GM21717 (cell line): ENCODE measurements around the gene LHFPL2.

Experiments used
- ATAC-seq: cut with Tn5 transposase; IDR thresholded peaks from one replicate; pipeline ENCODE4 v1.9.1; 2021; ENCODE audit warnings: mild to moderate bottlenecking, moderate library complexity; ENCODE audit not compliant: unreplicated experiment

LHFPL2 gene

DNA sequence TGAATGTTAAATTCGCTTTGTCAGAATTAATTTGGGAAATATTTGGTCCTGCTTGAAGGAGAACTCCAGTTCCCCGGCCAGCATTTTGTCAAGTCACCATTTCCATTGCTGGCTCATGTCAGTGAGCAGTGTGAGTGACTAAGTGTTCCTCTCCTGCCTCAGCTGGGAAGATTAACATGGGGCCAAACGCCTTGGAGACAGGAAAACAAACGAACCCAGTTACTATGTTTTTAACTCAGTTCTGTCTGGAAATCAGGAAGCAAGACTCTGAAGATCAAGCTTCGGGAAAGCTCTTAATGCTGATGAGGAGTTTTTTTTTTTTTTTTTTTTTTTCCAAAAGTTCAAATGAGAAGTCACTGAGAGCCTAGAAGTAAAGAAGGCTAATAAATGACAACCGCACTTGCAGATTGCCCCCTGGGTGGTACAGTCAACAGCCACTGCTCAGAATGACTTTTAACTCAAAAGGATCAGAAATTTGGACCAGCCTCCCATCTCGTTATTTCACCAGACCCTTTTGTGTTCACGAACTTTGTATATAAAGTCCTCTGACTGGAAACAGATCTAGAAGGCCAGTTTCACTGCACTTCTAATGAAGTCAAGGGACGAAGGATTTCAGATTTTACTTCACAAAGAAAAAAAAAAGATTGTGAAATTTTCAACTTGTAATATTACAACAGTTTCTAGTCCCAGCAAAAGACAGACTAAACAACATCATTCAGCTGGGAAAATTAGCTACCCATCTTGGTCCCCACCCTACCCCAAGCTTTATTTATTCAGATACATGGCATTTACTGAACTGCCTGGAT lies 121.3 kb downstream of the LHFPL2 start:
- ATAC-seq: no peak

DNA sequence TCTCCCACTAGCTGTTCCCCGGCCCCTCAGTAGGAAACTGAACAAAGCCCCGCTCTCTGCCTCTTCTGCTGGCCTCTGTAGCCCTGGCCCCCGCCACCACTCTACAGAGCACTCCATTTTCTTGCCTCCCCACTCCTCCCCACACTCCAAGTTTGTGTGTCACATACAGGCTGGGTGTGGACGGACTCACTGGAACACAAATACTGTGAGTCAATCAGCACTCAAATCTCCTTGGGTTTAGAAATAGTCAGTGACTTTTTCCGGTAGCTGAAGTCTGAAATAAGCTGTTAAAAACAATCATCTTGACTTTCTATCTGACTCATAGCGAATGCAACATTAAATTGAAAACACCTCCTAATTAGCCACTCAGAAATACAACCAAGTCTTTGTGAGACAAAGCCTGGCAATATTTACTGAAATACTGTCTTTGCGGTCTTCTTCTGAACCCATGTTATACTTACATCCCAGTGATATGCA lies 122.5 kb downstream of the LHFPL2 start:
- no peak for ATAC-seq

DNA sequence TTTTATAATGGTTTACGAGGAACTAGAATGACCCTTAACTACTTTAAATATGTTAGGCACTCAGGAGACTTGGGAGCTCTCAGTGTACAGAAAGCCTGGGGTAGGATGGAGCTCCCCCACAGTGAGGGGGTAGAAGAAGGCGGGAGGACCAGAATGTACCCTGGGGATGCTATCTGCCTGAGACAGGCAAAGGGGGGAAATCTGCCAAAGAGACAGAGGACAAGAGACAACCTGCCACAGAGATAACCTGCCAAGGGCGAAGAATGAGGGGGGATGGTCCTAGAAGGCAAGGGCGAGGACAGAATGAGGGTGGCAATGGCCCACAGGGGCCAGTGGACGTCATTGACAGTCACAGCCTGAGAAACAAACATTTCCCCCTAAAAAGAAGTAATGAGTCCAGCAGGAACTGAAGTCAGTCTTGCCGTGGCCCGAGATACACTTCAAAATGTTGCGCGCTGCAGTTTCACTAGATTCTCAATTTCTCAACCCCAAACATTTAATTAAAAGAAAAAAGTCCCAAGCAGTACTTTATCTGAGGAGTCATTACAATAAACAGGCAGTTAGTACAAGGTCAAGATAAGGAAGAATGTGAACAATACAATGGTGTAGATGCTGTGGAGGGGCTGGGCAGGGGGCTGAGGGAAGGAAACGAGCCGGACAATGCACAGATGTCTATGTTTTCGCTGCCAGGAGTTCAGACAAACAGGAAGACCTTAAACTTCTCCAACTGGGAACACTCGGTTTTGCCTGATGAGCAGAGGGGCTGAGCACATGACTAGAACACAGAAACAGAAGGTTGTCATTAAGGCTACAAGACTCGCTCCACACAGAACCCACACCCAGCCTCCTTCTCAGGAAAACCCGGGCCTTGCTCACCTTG lies 125.0 kb downstream of the LHFPL2 start:
- ATAC-seq: no peak

DNA sequence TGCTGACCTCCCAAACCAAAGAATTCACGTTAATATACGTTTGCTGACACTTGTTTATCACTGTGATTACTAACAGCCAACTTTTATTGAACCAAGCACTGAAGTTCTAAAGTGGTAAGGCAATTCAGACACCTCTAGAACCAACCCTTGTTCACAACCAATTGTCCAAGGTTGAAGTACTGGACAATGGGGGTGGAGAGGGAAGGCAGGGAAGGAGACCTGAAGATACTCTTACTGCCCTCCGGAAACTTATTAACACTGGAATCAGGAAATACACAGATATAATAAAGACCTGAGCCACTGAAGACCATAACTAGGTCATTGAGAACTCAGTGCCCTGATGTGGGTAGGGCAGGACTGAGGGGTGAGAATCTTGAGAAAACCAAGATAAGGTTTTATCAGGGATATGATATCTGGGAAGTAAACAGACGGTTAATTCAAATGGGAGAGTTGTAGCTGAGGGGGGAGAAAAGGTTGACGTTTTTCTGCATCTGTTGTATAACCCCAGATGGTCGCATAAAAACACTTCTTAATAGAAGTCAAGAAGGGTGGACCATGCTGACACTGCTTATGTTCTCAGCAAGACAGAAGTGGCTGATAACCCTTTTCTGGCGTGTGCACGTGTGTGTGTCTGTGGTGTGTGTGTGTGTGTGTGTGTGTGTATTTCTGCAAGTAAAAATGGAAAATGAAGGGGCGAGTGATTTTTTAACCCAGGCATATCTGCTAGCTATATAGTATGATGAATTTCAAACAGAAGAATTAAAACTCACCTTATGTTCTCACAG lies 125.9 kb downstream of the LHFPL2 start:
- ATAC-seq: no peak

DNA sequence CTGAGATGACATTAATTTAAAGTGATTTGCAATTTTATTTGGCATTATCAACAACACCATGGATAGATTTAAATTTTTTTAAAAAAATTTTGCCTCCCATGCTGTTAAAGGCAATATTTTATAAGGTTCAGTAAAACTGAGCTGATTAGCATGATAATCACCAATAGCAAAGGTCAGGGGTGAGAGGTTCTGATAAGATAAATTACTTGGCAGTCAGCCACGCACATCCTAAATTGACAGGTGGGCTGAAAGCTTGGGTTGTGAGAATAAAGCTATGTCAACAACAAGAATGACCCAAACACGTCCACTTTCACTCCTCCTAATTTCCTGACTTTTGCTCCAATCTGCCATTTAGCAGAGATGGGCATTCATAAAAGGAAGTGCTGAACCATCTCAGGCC lies 127.1 kb downstream of the LHFPL2 start:
- no peak for ATAC-seq

DNA sequence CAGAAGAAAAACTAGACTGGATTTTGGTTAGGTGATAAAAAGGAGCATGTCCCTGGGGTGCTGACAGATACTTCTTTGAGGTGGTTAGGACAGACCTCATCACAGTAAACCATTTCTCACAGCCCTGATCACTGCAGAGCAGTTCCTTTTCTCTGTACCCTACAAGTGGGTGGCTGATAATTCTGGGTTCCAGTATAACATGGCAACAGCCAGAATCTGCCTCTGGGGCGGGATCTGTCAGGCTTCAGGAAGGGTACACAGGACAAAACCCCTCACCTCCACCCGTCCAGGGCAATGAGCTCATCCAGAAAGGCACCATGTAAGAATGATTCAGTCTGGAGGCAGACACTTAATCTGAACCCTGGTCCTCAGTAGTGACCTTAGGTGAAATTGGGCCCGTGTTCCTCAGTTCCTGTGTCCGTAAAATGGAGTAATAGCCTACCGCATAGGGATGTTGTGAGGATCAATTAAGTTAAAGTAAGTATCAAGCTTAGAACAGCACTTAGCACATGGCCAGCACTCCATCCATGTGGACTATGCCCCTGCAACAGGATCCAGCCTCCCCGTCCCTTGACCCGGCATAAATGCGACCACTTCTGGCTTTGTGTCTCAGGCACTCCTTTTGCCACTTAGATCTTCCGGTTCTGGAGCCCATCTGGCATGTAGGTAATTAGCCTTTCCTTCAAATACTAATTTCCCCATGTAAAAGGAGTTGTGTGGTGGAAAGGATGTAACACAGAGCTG lies 129.2 kb downstream of the LHFPL2 start:
- no peak for ATAC-seq

DNA sequence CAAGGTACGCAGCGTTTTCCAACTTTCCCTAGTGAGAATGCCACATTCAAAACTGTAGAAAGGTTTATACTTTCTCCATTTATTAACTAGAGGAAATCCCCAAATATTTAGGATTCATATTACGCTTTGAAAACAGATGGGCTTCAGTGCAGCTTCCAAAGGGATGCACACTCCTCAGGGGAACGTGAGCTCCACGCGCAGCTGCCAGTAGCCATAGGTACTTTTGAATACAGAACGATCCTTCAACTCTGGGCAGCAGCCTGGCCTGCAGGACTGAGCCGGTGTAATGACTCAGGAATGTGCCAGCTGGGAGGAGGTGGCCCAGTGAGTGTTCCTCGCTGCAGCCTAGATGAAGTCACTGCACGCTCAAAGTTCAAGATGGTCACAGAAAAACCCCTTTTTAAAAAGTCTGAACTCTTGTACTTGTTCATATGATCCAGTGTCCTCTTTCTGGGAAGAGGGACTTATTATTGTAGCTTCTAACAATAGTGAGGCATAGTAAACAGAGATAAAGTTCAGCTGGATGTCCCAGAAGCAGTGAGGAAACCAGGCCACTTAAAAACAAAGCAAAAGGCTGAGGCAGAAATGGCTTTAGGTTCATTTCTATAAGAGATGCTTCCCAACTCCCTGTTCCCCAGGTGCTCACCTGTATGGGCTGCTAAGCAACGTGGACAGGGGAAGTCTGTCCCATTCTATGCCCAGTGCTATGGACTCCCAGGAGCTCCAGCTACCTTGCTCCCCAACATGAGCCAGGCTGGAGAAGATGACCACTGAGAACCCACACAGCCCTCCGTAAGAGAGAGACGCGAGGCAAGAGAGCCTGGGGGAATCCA lies 130.0 kb downstream of the LHFPL2 start:
- ATAC-seq: no peak

DNA sequence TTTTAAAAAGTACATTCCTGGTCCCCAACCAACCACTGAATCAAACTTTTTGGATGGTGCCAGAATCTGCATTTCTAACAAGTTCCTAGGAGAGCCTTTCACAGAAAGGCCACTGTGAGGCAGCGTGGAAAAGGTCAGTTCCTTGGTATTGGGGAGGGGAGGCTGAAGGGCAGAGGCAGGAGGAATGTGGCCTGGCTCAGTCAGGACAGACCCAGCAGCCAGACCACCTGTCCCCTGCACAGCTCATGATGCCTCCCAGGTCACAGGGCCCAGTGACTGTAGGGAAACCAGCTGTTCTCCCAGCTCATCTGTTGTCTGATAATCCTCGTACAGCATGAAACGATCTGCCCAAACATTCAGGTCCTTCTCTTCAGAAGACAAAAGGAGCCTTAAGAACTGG lies 132.9 kb downstream of the LHFPL2 start:
- ATAC-seq: no peak

DNA sequence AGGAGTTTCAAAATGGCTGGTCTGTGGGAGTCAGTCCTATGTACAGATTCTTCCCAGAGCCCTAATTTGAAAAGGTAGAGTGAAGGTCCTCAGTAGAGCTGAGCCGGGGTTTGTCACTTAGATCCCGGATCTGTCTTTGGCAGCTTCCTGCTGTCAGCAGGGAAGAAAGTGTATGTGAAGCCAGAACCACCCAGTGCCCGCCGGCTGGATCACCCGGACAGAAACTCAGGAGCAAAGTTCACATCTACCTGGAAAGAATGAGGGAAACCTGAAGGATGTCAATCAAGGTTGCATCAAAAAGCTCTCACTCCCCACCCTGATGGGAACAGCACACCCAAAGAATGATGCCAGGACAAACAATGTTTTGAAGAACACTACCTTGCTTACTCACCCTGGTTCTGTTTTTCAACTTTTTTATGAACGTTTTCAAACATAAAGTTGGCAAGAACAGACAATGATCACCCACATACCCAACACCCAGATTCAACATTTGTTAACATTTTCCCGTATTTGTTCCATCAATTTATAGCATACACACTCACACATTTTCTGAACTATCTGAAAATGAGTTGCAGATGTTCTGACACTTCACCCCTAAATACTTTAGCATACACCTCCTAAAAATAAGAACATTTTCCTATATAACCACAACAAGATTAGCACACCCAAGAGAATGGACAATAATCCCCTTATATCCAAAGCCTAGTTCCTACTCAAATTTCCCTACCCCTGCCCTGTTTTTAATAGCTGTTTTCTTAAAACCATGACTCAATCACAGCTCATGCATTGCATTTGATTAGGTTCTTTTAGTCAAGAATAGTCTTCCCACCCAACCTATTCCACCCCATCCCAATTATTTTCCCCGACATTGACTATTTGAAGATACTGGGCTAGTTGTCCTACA lies 133.9 kb downstream of the LHFPL2 start:
- ATAC-seq: no peak

DNA sequence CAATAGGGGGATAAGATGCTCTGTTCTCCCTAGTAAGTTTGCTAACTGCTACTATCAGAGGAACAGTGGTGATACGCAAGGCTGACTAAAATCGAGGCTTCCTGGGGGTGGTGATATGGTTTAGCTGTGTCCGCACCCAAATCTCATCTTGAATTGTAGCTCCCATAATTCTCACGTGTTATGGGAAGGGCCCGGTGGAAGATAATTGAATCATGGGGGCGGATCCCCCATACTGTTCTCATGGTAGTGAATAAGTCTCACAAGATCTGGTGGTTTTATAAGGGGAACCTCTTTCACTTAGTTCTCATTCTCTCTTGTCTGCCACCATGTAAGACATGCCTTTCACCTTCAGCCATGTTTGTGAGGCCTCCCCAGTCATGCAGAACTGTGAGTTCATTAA lies 135.1 kb downstream of the LHFPL2 start:
- no peak for ATAC-seq

DNA sequence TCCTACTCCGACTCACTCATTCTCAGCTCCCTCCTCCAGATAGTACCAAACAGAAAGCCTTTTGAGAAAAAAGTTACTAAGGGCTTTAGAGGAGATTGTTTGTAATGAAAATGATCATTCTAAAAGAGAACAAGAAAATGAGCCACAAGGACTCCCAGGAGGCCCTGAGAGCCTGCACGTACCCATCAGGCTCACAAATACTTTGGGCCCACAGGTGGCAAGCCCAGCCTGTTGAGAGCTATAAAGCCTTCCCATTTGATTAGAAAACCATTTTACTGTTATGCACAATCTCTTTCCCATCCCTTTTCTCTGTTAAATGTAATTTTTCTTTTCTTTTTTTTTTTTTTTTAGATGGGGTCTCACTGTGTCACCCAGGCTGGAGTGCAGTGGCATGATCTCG lies 136.1 kb downstream of the LHFPL2 start:
- no peak for ATAC-seq

DNA sequence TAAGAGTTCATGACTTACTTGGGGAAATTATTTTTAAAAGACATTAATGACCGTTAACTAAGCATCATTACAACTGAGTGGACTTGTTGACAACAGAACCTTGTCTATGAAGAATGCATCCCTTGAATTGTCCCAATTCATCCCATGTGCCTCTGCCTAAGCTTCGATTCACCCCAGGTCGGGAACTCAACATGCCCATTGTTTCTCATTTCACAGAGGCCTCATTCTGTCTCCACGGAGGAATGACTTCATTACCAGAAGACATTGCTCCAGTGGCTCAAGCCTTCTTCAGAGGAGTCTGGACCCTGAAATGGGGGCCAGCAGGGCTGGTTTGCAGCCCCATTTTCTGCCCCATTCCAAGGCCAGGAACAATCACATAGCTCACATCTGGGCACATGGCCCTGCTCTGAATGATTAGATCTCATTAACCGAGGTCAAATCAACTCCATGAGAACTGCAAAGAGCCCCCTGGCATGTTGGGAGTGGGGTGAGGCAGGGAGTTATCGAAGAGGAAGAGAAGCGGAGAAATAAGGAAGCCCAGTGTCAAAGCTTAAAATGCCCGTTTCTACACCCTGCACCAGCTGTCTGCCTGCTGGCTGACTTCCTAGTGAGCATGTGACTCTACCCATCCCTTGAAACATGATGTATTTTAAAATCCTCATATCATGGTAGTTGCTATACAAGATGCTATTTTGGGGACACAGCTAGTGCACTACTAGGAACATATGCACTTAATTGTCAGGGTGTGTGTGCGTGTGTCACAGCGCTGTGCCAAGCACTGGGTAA lies 137.3 kb downstream of the LHFPL2 start:
- no peak for ATAC-seq

DNA sequence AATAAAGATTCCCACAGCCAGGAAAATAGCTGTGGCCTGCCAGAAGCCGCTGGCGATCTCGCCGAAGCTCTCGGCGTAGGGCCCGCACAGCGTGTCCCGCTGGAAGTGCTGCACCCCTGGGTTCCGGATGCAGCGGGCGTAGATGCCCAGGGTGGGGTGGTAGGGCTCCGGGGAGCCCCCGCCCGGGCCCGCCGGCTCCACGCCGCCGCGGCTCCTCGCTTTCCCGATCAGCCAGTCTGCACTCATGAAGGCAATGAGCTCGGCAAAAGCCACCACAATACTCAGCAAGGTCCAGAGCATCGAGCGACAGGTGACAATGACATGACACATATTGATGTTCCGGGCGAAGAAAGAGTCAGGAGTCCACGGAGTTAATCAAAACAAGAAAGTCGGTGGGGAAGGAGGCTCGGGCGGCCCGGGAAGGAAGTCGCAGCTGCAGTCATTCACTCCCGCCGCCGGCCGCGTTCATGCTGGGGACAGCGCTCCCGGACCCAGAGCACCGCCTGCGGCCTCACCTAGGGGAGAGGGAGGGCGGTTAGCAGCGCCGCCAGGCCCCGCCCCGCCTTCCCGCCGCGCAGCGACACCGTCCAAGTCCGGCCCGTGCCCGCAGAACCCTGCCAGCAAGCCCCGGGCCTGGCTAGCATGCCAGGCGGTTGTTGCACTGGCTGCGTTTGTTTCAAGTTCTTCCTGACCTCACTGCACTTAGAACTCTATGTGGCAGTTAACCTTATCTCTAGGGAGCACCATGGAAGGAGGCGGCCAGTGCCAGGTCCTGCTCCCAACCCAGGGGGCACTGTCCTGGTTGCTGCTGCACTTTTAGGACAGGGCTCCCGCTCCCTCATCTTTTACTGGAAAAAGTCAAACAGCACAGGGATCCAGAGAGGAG lies 138.4 kb downstream of the LHFPL2 start:
- peak; percentile 86 for ATAC-seq

DNA sequence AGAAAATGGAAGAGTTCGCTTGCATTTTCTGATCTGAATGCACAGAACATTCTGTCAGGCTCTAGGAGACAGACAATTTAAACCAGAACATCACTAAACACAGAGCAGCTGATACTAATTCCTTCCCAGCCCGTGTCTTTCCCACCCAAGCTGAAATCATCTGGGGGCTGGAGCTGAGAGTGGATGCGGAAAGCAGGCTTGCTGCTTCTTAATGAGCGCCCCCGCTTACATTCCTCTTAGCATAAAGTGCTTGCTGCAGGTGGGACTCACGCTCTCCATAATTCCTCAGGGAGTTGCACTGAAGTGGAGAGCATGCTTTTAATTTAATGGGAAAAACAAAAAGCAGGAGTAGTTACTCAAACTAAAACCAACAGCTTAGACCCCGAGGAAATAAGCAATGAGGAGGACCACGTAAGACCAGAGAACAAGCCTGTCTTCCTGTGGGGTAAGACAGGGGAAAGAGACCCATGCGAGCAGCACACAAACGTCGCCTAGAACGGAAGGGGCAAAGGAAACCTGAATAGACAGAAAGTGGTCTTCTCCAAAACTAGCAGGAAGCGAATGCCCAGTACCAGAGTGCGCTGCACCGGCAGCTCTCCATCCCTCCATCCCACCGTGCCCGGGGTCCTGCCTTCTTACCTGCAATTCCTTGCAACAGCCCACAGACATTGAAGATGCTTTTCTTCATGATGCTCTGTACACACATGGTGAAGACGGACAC lies 139.3 kb downstream of the LHFPL2 start:
- ATAC-seq: no peak

DNA sequence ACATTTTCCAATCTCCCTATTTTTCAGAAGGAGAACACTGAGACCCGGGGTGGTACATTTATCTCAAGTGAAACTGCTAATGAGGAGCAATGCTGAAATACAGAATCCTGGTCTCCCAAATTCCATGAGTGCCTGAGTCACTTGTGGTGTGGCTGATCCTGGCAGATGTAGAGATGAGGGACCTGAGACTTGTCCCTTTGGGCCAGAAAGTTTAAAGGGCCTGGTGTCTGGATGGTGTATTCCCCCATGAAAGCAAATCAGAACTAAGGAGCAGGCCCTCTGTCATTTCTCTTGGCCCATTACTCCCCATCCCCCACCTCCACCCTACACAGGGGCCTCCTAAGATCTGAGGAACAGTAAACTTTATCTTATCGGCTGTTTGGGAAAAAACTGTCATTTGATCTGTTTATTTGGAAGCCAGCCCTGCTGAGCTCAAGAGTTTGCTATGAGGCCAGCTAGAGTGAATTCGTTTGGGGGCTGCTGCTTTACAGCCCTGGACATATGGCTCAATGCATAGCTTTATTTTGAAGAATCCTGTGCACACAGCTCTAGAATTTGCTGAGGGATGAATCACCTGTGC lies 140.3 kb downstream of the LHFPL2 start:
- ATAC-seq: no peak

DNA sequence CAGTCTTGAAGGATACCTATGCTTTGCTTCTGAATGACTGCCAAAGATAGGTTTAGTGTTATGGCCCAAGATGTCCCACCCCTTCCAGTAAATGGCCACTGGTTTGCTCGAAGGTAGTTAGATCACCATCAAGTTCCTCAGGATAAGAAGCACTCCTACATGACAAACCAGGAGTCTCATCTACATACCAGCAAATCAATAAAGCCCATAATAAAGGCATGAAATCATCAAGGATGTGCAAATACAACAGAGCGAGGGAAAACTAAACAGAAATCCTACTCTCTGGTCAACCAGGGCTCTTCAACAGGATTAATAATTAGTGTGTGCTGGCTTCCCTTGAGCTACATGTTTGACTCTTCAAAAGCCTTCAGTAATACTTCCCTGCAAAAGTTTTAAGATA lies 141.0 kb downstream of the LHFPL2 start:
- ATAC-seq: no peak
